Keratinocyte (primary cell): ENCODE results near the gene SBSN.

Source experiments
- EZH2 ChIP-seq: IDR thresholded peaks from one replicate; pipeline ENCODE4 v1.6.1; 2012; ENCODE audit warnings: inconsistent platforms, mild to moderate bottlenecking, low read length, moderate library complexity
- TF ChIP-seq, protein P1 (sequence below), 3 experiments: IDR thresholded peaks in 1 of 3; conservative IDR thresholded peaks in 1 of 3; optimal IDR thresholded peaks in 1 of 3; 2 replicates in 2 of 3; 3 replicates in 1 of 3; pipeline versions ENCODE3 to v1.5.1; 2011; ENCODE audit warnings: low read length in 3 of 3, mild to moderate bottlenecking in 3 of 3, moderate library complexity in 2 of 3, control low read depth in 1 of 3, inconsistent platforms in 1 of 3; ENCODE audit not compliant: insufficient read depth in 2 of 3; ENCODE audit errors: extremely low read depth in 1 of 3

DNA sequence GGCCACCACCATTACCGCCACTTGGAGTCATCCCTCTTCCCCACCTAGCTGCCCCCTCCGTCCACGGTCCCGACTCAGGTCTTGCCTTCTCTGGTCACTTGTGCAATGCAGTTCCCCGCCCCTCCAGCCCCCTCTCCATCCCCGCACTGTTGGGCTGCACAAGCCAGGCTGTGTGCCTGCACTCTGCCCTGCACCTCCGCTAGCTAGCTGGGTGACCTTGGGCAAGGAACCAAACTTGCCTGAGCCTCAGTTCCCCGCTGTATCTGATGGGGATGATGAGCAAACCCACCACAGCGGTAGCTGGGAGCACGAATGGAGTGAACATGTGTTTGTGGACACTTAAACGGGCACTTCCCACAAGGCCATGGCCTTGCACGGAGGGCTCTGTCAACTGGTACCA is 11.7 kb upstream of the SBSN start:
- TF ChIP-seq, protein P1, sequence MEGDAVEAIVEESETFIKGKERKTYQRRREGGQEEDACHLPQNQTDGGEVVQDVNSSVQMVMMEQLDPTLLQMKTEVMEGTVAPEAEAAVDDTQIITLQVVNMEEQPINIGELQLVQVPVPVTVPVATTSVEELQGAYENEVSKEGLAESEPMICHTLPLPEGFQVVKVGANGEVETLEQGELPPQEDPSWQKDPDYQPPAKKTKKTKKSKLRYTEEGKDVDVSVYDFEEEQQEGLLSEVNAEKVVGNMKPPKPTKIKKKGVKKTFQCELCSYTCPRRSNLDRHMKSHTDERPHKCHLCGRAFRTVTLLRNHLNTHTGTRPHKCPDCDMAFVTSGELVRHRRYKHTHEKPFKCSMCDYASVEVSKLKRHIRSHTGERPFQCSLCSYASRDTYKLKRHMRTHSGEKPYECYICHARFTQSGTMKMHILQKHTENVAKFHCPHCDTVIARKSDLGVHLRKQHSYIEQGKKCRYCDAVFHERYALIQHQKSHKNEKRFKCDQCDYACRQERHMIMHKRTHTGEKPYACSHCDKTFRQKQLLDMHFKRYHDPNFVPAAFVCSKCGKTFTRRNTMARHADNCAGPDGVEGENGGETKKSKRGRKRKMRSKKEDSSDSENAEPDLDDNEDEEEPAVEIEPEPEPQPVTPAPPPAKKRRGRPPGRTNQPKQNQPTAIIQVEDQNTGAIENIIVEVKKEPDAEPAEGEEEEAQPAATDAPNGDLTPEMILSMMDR (optimal IDR thresholded peaks at IDR 0.05 in 1 of 3, IDR thresholded peaks at IDR 0.05 in 1 of 3, conservative IDR thresholded peaks at IDR 0.05 in 1 of 3; ENCODE audit: extremely low read depth in 1 of 3, insufficient read depth in 2 of 3, low read length in 3 of 3): no peak
- no peak for TF ChIP-seq EZH2
